ENCODE results near the gene CCDC192. TPM values are rescaled to one million over a fixed set of nuclear protein-coding genes. Genes with fewer than 3 reads are reported as not detected.
A peak's percentile ranks its signal among the peaks of the same experiment; 100 is the strongest.

The CCDC192 gene
- total RNA-seq, 1 donor from 2014 or later, result not detected

DNA sequence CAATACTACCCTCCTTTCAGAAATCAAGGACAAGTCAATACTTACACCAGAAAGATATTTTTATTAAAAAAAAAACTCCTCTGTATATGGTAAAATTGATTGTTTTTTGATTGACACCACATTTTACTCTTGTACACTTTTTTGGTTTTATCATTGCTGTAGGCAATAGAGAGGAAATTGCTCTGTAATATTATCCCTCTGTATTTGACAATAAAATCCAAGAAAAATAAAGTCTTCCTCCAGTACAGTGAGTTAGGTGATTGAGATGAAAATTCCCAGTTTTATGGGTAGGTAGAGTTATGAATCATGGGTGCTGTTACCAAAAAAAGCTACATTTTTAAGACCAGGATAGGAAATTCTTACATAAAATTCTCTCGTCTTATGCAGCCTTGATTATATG lies 22.6 kb upstream of the CCDC192 start:
- no peak overlapping the region for H3K27ac ChIP-seq (replicated peaks)
- TF ChIP-seq, protein P1, sequence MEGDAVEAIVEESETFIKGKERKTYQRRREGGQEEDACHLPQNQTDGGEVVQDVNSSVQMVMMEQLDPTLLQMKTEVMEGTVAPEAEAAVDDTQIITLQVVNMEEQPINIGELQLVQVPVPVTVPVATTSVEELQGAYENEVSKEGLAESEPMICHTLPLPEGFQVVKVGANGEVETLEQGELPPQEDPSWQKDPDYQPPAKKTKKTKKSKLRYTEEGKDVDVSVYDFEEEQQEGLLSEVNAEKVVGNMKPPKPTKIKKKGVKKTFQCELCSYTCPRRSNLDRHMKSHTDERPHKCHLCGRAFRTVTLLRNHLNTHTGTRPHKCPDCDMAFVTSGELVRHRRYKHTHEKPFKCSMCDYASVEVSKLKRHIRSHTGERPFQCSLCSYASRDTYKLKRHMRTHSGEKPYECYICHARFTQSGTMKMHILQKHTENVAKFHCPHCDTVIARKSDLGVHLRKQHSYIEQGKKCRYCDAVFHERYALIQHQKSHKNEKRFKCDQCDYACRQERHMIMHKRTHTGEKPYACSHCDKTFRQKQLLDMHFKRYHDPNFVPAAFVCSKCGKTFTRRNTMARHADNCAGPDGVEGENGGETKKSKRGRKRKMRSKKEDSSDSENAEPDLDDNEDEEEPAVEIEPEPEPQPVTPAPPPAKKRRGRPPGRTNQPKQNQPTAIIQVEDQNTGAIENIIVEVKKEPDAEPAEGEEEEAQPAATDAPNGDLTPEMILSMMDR (IDR thresholded peaks at IDR 0.05; ENCODE audit: borderline replicate concordance), result no peak
- intact Hi-C loops (cut with micrococcal nuclease), result no loop called here
- DNase-seq, result no peak
- no peaks in the 10 kb centered on the region for H3K9me3 ChIP-seq (replicated peaks)
- no peak overlapping the region for H3K4me3 ChIP-seq
- no peaks in the 10 kb centered on the region for H3K27me3 ChIP-seq (ENCODE audit: low read depth)
- H3K36me3 ChIP-seq, result no peaks in the 10 kb centered on the region
- H3K4me1 ChIP-seq, result peaks cover 9% of the 10 kb centered on the region

GRCh38 chr5:127683008-127683407 lies 20.2 kb upstream of the CCDC192 start:
- H3K4me3 ChIP-seq, result no peak overlapping the region
- no peaks in the 10 kb centered on the region for H3K27me3 ChIP-seq (ENCODE audit: low read depth)
- no peaks in the 10 kb centered on the region for H3K9me3 ChIP-seq (replicated peaks)
- H3K4me1 ChIP-seq, result peaks cover 17% of the 10 kb centered on the region
- H3K27ac ChIP-seq (replicated peaks), result no peak overlapping the region
- no peaks in the 10 kb centered on the region for H3K36me3 ChIP-seq
- TF ChIP-seq, protein P1 (IDR thresholded peaks at IDR 0.05; ENCODE audit: borderline replicate concordance), result no peak
- DNase-seq, result no peak
- intact Hi-C loops (cut with micrococcal nuclease), result no loop called here

GRCh38 chr5:127684726-127685467 lies 18.3 kb upstream of the CCDC192 start:
- no peak overlapping the region for H3K27ac ChIP-seq (replicated peaks)
- intact Hi-C loops (cut with micrococcal nuclease), result no loop called here
- no peak for DNase-seq
- peaks cover 17% of the 10 kb centered on the region for H3K4me1 ChIP-seq
- no peak overlapping the region for H3K4me3 ChIP-seq
- no peaks in the 10 kb centered on the region for H3K36me3 ChIP-seq
- TF ChIP-seq, protein P1 (IDR thresholded peaks at IDR 0.05; ENCODE audit: borderline replicate concordance), result no peak
- no peaks in the 10 kb centered on the region for H3K9me3 ChIP-seq (replicated peaks)
- H3K27me3 ChIP-seq (ENCODE audit: low read depth), result no peaks in the 10 kb centered on the region

- TF ChIP-seq, protein P1 (IDR thresholded peaks at IDR 0.05; ENCODE audit: borderline replicate concordance), result no peak
- DNase-seq, result no peak
- peaks cover 17% of the 10 kb centered on the region for H3K4me1 ChIP-seq
- intact Hi-C loops (cut with micrococcal nuclease), result no loop called here
- H3K4me3 ChIP-seq, result no peak overlapping the region
- no peaks in the 10 kb centered on the region for H3K36me3 ChIP-seq
- H3K9me3 ChIP-seq (replicated peaks), result no peaks in the 10 kb centered on the region
- peak overlapping the region; percentile 61 for H3K27ac ChIP-seq (replicated peaks)
- no peaks in the 10 kb centered on the region for H3K27me3 ChIP-seq (ENCODE audit: low read depth)
These were observed 17.5 kb upstream of the CCDC192 start for GRCh38 chr5:127685662-127686061.

DNA sequence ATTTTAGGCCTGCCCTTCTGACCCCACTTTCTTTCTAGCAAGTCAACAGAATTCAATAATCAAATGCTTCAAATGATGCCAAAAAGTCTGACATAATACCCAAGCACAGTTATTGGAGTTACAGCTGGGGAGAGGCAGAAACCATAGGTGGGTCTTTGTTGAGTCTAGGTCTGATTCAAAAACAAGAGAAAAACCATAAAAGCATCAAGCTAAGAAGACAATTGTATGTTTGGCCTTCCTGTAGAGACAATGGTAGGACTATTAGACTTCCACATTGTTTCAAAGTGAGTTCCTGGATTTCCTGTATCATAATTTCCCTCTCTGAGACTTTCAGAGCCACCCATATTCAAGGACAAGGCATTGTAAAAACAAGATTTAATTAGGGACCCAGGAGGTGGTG lies 16.8 kb upstream of the CCDC192 start:
- DNase-seq, result no peak
- TF ChIP-seq, protein P1 (IDR thresholded peaks at IDR 0.05; ENCODE audit: borderline replicate concordance), result no peak
- H3K36me3 ChIP-seq, result no peaks in the 10 kb centered on the region
- intact Hi-C loops (cut with micrococcal nuclease), result no loop called here
- no peak overlapping the region for H3K4me3 ChIP-seq
- no peaks in the 10 kb centered on the region for H3K27me3 ChIP-seq (ENCODE audit: low read depth)
- H3K4me1 ChIP-seq, result peaks cover 17% of the 10 kb centered on the region
- no peaks in the 10 kb centered on the region for H3K9me3 ChIP-seq (replicated peaks)
- H3K27ac ChIP-seq (replicated peaks), result peak overlapping the region; percentile 61
